Stimulated activated CD4-positive, alpha-beta T cell treated with anti-CD3 and anti-CD28 coated beads, Interleukin-15, amount 100 ng/mL, for 24 hours (primary cell): ENCODE data around the gene KRT222.

Experiments used
- DNase-seq: peaks from one replicate; pipeline ENCODE4 v3.0.0-alpha.2; 2020

KRT222 gene

DNA sequence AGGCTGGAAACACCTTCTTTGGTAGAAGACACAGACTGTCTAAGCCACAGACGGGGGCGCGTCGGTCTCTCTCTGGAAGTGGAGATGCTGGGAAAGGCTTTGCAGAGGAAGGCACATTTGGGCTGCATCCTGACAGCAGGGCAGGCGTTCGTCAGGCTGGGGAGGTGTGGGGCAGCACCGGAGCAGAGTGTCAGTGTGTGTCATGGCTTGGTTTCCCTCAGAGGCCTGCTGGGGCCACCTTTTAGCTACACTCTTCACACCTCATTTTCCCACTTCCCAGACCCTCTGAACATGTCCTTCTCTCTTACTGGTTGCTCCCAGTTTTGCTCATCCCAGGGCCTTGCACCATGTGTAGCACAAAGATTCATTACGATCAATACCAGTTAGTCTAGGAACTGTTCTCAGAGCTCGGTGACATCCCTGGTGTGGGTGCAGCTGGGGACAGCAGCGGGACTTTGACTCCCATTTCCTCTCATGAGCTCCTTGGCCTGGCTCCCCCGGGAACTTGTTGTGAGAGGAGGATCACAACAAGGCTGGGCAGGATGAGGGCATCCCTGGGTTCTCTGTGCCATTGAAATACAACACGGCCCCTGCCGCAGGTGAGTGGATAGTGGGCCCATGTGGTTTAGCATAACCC lies 50.4 kb downstream of the KRT222 start:
- DNase-seq: peak; percentile 32

DNA sequence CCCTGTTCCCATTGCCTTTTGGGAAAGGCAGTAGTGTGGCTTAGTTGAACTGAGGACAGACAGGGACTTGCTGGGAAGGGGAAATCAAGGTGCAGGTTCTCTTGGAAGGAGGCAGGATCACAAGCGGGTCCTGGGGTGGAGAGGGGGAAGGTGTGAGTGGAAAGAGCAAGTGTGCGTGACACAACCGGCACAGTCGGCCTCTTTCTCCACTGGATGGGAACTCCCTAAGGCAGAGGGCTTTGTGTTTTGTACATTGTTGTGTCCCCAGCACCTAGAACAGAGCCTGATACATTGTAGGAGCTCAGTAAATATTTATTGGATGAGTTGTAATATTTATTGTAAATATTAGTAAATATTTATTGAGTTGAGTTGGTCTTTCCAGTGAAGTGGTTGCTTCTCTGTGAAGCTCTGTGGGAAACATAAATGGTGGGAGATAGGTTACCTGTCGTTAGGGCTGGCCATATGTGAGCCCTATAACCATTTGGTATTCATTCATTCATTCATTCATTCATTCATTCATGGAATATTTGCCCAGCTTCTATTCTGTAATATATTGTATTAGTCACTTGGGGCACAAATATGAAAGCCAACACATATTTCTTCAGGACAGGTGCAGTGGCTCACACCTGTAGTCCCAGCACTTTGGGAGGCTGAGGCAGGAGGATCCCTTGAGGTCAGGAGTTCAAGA lies 51.4 kb downstream of the KRT222 start:
- no peak for DNase-seq

DNA sequence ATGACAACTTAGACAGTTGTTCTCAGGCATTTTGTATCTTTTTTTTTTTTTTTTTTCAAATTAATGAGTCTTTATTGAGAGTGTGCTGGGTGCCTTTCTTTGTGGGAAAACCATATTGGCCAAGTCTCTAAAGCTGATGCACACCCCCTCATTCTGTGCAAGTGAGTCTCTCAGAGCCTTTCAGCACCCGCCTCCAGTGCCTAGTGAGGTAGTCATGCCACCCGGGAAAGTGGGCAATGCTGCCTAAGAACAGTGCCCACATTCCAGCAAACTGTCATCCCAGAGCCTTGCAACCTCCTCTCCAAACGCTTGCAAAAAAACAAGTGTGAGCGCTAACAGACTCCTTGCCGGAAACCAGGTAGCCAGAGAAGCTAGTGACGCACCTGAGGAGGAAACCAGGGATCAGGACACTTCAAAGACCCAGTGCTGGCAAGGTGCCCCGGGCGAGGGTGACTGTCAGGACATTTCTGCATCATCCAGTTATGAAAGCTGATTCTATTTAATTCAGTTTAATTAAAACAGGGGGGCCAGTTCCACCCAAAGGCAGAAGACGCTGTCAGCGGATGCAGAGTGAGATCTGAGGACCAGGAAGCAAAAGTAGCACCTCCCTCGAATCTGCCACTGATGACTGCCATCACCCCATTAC lies 52.3 kb downstream of the KRT222 start:
- DNase-seq: peak; percentile 74

DNA sequence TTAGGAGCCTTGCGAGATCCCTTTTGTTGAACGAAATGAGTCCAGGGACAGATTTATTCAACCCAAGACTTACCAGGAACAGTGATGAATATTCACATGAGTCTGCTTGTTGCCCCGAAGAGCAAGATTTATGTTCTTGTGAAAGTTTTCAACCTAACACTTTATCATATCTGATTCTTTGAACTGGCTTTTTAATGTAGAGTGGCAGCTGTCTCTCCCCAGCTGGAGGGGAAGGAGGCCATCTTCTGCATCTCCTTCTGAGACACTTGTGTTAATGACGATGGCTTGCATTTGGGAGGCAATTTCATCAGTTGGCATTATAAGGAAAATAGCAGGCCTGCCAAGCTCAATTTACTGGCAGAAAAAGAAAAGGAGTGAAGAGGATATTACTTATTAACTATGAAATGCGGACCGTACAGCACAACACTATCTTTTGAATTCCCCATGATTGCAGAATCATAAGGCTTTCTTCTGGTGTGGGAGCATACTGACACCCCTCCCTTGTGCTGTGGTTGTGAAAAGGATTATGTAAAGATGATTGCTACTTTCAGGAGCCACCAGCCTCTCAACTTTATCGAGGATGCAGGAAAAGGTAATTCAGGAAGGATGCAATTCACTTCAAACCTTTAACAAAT lies 53.0 kb downstream of the KRT222 start:
- DNase-seq: no peak

DNA sequence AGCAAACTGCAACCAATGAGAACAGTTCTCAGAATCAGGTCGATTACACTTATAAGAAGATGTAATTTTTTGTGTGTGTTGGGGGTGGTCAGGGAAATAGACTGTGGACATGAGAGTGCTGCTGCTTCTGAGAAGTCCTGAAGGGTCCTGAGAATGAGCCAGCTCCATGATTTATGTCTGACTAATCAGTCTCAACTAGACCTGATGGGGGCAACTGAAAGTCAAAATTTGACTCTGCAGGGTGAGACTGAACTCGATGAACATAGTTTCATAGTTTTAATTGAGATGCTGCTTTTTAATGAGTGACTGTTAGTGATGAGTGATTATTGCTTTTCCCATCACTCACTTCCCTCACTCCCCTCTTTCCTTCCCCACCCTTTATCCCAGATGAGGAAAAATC lies 54.6 kb downstream of the KRT222 start:
- no peak for DNase-seq

DNA sequence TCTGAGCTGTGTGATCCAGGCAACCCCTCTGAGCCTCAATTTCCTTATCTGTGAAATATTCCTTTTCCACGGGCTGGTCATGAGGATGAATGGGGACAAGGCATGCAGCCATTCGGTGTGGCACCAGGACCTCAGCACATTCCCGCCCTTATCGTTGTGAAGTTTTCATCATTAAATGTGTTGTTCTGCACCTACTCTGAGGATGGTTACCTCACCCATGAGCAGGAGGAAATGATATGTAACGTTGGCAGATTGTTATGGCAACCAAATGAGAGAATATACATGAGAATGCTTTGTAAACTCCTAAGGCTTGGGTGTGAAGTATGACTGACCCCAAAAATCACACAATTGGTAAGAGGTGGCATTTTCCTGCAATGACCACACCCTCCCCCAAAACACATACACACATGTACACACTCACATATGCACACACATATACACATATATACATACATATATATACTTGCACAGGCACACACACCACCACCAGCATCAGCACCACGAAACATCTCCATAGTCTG lies 56.9 kb downstream of the KRT222 start:
- no peak for DNase-seq

DNA sequence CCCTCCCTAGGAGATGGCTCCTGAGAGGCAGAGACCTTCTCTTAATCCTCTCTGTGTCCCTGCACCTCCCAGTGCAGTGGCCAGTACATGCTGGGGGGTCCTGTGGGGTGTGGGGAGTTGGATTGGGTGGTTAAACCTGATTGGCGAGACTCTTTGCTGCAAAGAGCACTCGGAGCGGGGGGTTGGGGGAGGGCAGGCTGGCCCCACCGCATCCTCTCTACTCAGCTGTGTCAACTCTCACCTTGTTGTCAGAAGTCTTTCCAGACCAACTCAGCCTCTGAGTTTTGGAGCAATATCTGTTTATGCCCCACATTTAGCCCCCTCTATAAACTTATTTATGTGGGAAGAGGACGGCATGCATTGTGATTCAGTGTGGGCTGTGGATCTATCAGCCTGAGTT lies 57.3 kb downstream of the KRT222 start:
- DNase-seq: peak; percentile 50

DNA sequence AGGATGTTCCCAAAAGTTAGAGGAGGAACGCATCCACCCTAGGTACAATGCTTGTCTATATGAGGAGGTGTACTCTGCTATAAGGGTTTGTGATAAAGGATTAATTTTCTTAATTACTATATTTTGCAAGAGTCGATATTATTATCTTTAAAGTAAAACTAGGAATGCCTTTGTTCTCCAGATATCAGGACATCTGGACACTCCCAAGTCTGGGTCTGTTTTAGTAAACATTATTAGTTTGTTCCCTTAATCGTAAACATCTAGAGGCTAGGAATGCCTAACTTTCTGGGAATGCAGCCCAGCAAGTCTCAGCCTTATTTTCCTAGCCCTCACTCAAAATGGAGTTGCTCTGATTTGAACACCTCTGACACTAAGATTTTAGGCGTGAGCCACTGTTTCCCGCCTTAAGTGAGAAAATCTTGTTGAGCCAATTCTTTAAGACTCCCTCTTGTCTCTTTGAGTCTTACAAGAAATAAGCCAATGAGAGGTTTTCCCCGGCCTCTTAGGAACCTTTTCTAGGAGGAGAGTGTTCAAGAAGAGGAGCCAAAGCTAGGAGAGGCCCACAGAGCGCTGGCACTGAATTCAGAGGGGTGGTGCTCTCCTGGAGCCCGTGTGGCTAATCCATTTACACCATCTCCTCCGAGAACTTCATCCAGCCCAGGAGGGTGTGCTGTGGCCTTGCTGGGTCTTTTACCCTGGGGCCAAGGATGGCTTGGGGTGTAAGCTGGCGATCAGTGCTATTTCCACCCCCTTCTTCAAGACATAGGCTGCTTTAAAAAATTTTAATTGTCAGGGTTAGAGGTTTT lies 58.2 kb downstream of the KRT222 start:
- DNase-seq: no peak

DNA sequence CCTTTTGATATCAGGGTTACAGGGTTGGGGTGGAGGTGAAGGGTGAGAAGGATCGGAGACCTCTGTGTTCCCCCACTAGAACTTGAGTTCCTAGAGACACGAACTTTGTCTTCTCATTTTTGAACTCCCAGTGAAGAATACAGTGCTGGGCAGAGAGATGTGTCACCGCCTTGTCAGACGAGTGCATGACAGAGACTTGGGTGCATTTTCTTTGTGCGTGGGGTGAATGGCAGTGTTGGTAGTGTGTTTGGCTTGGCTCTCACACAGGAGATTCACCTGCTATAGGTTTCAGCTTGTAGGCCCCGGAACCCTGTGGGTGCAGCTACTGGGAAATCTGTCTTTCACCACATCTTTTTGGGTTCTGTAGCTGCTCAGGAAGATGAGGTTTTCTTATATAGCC lies 59.7 kb downstream of the KRT222 start:
- DNase-seq: peak; percentile 78
